AG20443 (cell line): ENCODE results near the gene OR4K1.
"Not testable (repeated sequence)": the region's sequence is repeated elsewhere in the genome, so short reads cannot be mapped to it uniquely, and the experiment has no call there.

Experiments
- DNase-seq: peaks from one replicate; pipeline ENCODE4 v3.0.0; 2012; ENCODE audit warnings: low spot score, mixed read lengths

Gene OR4K1, protein sequence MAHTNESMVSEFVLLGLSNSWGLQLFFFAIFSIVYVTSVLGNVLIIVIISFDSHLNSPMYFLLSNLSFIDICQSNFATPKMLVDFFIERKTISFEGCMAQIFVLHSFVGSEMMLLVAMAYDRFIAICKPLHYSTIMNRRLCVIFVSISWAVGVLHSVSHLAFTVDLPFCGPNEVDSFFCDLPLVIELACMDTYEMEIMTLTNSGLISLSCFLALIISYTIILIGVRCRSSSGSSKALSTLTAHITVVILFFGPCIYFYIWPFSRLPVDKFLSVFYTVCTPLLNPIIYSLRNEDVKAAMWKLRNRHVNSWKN

DNA sequence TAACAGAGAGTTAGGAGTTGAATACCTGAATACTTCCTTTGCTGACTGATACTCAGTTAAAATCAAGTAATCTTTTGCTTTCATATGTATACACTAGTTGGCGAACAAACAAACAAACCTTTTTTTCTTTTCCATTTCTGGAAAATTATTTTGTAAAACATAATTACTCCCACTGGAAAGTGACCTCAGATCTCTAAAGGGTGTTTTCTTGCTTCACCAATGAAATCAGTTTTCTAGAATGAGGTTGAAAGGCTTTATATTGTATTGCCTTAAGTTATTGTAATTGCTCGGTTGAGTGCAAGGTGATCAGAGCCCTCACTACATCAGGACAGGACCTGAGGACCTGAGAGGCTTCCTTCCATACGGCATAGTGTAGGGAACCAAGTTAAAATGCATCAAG, at the start of gene OR4K1:
Gene OR4K1 (plus strand): TSS at position 301 of the 400 bp plus-strand sequence. CDS start 4,750 bp downstream, outside the sequence.
- DNase-seq: no peak

DNA sequence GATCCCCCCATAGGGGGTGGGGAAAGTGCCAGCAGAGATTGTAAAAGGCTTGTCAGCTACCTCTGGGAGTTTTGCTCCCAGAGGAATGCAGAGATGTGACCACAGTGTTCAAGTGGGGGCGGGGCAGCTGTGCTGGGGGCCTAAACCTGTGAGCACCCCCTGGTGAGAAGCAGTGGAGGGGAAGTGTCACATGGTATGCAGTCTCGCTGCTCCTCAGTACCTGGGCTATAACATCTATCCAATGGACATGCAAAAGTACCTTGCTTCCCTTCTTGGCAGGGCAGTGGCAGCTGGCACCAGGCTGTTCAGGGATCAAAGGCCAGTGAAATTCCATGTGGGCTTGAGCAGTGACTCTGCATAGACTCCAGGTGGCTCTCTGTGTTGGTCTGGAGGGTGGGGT, 35.4 kb upstream of the OR4K1 start:
- no peak for DNase-seq

DNA sequence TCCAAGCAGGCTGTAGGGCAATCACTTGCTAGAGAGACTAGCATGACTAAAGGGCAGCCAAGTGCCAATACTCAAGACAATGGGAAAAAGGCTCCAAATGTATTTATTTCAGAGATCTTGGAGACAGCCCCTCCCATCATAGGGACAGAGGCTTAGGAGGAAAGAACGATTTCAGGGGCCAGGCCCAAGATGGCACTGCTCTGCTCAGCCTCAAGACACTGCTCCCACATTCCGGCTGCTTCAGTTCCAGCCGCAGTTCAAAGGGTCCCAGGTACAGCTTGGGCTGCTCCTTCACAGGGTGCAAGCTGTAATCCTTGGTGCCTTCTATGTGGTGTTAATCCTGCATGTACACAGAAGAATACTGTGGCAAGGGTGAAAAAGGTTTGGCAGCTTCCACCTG, 29.7 kb upstream of the OR4K1 start:
- DNase-seq: no peak

DNA sequence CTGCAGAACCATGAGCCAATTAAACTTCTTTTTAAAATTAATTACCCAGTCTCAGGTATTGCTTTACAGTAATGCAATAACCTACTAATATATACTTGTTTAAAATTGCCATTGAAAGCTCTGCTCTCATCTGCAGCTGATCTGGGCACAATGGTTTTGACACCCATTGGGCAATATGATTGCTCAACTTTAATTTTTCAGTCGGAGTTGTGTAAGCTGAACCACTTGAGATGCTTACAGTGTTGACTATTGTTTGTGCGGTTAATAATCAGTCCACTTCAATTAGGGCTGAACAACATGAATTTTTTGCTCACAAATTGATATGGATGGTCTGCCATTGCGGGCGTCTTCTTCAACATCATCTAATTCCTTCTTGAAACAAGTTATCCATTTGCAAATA, 28.3 kb upstream of the OR4K1 start:
- DNase-seq: no peak

DNA sequence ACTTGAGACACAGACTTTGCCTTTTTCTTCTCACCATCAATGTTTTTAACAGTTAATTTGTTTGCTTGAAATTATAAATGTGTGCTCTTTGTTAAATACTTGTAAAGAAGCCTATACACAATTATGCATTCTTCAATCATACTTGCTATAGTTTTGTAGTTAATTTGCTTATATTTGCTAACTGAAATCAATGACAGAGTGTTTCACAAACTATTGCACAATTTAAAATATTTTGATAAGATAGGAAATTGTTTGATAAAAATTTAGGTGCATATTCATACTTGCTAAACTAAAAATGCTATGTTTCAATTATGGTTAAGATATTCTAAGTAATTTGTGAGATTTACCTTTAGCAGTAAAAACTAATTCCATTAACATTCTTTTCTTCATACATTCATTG, 24.1 kb upstream of the OR4K1 start:
- no peak for DNase-seq

DNA sequence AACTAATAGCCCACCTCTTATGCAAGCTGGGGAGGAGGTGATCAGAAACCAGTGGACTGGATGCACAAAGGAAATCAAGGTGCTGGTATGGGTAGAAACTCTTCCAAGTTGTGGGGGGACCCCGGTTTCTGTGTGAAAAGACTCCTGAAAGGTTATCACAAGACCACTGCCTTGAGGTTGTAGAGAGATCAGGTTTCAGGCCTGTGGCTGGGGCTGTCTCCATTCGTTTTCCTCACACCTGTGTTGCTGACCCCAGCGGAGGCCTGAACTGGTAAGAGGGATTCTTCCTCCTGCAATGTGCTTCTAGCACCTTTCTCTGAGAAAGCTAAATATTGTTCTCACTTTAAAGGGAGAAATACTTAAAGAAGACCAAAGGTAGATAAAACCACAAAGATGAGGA, 19.6 kb upstream of the OR4K1 start:
- no peak for DNase-seq

DNA sequence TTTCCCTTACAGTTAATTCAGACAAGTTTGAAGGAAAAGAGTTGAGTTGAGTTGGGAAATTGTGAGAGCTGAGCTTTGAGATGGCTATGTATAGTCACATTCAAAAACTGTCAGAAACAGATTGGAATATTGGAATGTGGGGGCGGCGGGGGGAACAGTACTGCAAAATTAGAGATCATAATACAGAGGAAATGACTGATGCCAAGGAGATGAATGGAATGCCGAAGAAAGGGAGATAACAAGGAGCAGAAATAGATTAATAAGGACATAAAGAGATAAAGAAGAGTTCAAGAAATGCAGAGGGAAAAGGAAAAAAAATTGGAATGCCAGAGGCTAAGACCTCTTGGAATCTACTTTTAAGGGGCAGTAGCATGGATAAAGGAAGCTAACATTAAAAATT, 13.5 kb upstream of the OR4K1 start:
- no peak for DNase-seq

DNA sequence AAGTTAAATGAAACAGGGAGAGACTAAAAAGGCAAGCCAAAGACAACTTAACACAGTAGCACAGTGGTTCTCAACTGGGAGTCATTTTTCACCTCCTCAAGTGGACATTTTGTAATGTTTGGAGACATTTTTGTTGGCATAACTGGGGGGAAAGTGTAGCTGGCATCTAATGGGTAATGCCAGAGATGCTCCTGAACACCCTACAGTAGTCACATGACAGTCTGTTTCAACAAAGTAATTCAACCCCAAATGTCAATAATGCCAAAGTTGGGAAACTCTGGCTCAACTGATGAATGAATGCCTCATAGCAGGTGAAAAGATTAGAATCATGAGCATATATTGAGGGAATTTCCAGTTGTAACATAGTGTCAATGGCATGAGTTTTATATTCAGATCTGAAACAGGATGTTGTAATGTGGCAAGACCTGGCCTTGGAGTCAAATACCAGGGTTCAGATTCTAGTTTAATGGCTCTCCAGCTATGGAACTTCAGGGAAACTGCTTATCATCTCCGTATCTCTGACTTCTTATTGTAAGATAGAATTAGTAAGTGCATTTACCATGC, 12.7 kb upstream of the OR4K1 start:
- no peak for DNase-seq

DNA sequence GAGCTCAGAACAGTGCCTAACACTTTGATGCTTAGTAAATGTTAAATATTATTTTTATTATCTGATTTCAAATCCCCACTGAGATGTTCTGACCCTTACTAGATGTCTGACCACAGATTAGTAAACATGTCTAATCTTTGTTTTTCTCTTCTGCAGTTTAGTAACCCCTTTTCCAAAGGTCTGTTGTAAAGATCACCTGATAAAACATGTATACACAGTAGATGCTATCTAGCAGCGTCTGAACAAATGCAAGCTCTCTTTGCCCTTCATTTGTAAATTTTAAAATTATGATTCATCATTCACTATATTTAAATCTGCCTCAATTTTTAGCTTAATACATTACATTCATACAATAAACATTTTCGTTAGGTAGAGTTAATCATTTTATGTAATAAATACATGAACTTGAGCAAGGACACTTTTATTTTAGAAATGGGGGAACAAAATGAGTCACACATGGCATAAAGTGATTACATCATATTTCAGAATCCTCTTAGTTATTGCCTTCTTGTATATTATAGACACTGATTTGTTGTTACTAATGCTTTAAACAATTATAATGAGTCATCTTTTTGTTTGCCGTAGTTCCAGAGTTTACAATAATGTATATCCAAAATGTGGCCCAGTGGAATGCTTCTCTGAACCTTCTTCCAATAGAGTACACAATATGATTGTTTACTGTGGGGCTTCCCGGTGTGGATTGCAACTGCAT, 12.0 kb upstream of the OR4K1 start:
- DNase-seq: no peak

DNA sequence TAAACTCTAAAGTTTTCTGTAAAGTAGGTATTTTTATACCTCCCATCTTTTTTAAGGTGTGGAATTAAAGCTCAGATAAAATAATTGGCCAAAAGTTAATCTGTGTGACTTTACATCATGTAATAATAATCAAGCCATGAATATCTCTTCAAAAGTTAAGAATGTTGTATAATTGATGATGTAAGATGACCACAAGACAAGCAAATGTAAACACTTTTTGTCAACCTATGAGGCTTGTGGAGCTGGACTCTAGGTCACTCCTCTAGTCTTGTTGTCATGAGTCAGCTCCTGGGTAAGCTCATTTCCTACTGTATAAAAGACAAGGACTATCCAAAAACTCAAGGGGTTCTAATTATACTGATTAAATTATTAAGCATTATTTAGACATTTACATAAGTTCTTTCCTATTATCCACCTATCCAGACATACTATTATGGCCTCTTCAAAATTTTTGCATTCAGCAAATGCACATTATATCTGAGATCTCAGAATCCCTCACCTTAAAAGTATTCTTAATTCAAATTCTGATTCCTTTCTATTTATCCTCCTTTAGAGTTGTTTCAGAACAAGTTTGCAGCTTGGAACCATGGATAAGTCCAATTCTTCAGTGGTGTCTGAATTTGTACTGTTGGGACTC, 10.6 kb upstream of the OR4K1 start, which contains the start of gene OR4K5:
Gene OR4K5 (plus strand): TSS at position 587 of the 637 bp plus-strand sequence. CDS start 0 bp downstream, at position 587.
- no peak for DNase-seq

DNA sequence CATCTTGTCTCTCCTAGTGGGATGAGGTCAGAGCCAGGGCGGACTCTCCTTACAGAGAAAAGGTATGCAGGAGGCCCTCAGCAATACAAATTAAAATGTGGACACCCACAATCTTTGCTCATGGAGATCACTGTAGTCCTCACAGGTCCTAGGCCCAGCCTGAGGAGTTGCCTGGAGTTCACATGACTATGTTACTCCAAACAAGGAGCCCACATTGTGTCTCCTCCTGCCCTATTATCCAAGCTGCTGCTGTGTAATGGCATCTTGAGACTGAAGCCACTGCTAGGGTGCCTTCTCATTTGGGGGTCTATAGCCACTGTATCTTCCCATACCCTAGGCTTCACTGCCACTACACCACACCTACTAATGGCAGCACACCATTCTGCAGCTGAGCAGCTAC, 11.0 kb downstream of the OR4K1 start:
- no peak for DNase-seq

DNA sequence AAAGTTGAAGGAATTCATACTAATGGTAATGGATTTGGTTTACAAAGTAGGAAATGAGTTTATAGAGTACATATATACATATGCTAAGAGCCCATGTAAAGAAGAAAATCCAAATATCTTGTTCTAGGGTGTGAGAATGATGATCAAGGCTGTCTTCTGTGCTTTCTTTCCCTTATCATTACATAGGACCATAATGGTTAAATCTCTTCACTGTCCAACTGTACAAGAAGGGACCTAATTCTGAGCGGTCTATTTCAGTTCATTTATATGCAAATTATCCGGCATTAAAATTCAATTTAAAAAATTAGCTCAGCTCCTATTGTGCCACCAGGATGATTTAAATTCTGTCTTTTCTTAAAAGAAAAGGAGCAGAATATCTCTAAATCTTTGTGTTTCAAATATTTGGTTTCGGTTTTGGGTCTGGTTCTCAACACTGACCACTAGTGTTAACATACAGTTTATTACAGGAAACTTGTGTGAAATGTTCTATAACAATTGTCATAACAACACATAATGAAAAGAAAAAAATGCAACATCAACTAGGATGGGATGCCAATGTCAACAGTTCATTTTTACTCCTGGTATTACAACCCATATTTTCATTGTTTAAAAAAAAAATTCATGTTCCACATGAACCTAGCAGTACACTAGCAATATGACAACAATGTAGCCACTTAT, 16.8 kb downstream of the OR4K1 start:
- DNase-seq: no peak

DNA sequence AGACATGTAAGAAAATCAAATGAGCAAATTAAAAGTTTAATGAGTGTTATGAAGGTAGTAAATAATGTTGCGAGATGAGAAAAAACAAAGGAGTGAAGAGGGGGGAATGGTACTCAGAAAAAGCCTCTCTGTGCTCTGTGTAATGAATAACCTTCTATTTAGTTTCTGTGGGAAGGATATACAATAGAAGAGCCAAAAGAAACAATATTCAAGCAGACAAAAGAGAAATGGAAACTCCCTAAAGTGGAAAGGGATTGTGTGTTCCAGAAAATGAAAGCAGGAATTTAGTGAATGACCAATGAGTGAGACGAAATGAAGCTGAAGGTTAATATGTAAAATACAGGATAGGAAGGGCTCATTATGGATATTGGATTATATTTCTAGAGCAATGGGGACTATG, 18.5 kb downstream of the OR4K1 start:
- DNase-seq: no peak

DNA sequence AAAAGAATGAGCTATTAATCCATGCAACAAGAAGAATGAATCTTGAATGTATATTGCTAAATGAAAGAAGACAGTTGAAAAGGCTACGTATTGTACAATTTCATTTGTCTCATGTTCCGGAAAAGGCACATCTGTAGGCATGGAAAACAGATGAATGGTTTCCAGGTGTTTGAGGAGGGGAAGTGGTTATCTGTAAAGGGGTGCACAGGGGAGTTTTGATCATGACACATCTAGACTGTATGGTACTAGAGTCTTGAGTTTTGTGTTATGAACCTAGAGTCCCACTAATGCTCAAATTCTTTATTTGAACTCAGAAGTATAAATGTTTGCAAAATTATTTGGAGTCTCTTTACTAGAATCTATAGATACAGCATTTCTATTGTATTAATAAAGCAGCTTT, 39.0 kb downstream of the OR4K1 start:
- DNase-seq: not testable (repeated sequence)

DNA sequence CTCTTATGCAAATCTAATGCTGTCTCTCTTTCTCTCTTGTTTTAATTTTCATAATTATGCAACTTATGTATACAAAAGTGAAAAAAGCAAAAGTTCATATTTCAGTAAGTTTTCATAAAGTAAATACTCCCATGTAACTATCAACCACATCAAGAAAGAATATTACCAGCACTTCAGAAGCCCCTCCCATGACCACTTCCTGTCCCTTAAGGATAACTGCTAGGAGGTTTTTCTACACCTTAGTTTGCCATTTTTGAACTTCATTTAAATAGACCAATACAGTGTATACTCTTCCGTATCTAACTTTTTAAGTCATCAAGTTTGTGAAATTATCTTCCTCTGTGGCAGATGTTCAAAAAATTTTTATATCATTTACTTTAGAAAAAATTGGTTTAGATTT, 44.1 kb downstream of the OR4K1 start:
- DNase-seq: no peak

DNA sequence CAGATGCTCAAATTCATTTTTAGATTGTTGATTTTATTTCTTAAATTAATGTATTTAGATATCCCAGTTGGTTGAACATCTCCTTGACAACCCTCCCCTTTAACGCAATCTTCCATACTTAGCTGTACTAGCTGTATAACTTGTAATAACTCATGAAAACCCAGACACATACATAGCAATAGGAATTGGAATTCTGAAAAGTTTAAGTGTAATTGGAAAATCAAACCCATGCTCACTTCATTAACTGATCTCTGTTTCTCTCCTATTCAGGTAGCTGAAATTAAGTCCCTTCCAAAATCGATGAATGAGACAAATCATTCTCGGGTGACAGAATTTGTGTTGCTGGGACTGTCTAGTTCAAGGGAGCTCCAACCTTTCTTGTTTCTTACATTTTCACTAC, 44.6 kb downstream of the OR4K1 start, which contains the start of gene OR4K15:
Gene OR4K15 (plus strand): TSS at position 301 of the 400 bp plus-strand sequence. CDS start 0 bp downstream, at position 301.
- no peak for DNase-seq
